Neural progenitor cell (in vitro differentiated cells): Measurements from ENCODE around the gene NPHP4. TPM values are rescaled to one million over a fixed set of nuclear protein-coding genes. Genes with fewer than 3 reads are reported as not detected.

ENCODE experiments used
- DNase-seq: peaks from one replicate; pipeline ENCODE4 v3.0.0-alpha.2; 2016; ENCODE audit warnings: low spot score
- H2AFZ ChIP-seq: fragments of 200-600 bp; sonication (generic); replicated peaks from 2 replicates; pipeline ENCODE4 v1.6.1; 2016; ENCODE audit warnings: antibody characterized with exemption
- H3F3A ChIP-seq: fragments of 200-600 bp; sonication (generic); 2 replicates; pipeline ENCODE4 v1.6.1; 2016; ENCODE audit warnings: antibody characterized with exemption, low read depth
- H3K27ac ChIP-seq: fragments of 200-600 bp; sonication (generic); 2 replicates; pipeline ENCODE4 v1.5.1; 2016; ENCODE audit warnings: mild to moderate bottlenecking
- H3K27me3 ChIP-seq: fragments of 200-600 bp; sonication (generic); 2 replicates; pipeline ENCODE4 v1.6.1; 2016; ENCODE audit warnings: mild to moderate bottlenecking, moderate library complexity
- H3K36me3 ChIP-seq: fragments of 200-600 bp; sonication (generic); 2 replicates; pipeline ENCODE4 v1.5.1; 2016
- H3K4me1 ChIP-seq: fragments of 200-600 bp; sonication (generic); 2 replicates; pipeline ENCODE4 v1.6.1; 2016; ENCODE audit warnings: mixed run types
- H3K4me2 ChIP-seq: fragments of 200-600 bp; sonication (generic); 2 replicates; pipeline ENCODE4 v1.6.1; 2016
- H3K4me3 ChIP-seq: fragments of 200-600 bp; sonication (generic); 2 replicates; pipeline ENCODE4 v1.5.1; 2016
- H3K79me2 ChIP-seq: fragments of 200-600 bp; sonication (generic); 2 replicates; pipeline ENCODE4 v1.6.1; 2016; ENCODE audit warnings: low read depth
- H3K9ac ChIP-seq: fragments of 200-600 bp; sonication (generic); 2 replicates; pipeline ENCODE4 v1.6.1; 2016
- H3K9me3 ChIP-seq: fragments of 200-600 bp; sonication (generic); 2 replicates; pipeline ENCODE4 v1.5.1; 2016; ENCODE audit warnings: low read depth
- H4K20me1 ChIP-seq: fragments of 200-600 bp; sonication (generic); 2 replicates; pipeline ENCODE4 v1.6.1; 2016; ENCODE audit warnings: low read depth
- H3K27ac Mint-ChIP-seq: 3 replicates; pipeline ENCODE4 v1.8.0; 2021; ENCODE audit warnings: mixed read lengths
- H3K27me3 Mint-ChIP-seq: 2 replicates; pipeline ENCODE4 v1.8.0; 2022; ENCODE audit warnings: low read depth, mild to moderate bottlenecking, inconsistent platforms, moderate library complexity, mixed read lengths; ENCODE audit not compliant: insufficient read depth
- H3K36me3 Mint-ChIP-seq: 3 replicates; pipeline ENCODE4 v1.8.0; 2021; ENCODE audit warnings: mixed read lengths
- H3K4me1 Mint-ChIP-seq: 3 replicates; pipeline ENCODE4 v1.8.0; 2021; ENCODE audit warnings: mixed read lengths
- H3K4me3 Mint-ChIP-seq: 3 replicates; pipeline ENCODE4 v1.8.0; 2021; ENCODE audit warnings: mild to moderate bottlenecking, moderate library complexity, mixed read lengths
- H3K9me3 Mint-ChIP-seq: 3 replicates; pipeline ENCODE4 v1.8.0; 2020; ENCODE audit warnings: mixed read lengths
- EZH2 ChIP-seq: fragments of 200-600 bp; sonication (generic); IDR thresholded peaks from 2 replicates; pipeline ENCODE4 v1.6.1; 2017; ENCODE audit warnings: antibody characterized with exemption, mild to moderate bottlenecking, moderate library complexity
- EZH2phosphoT487 ChIP-seq: fragments of 200-600 bp; sonication (generic); IDR thresholded peaks from 2 replicates; pipeline ENCODE4 v1.6.1; 2017; ENCODE audit warnings: antibody characterized with exemption
- total RNA-seq: library from RNA; depleted of rRNA; stranded (reverse); fragments of >200 nt; gene quantifications from 2 replicates; pipeline ENCODE4 v1.2.3, GENCODE V29; 2015; ENCODE audit warnings: low replicate concordance
- TF ChIP-seq, protein P1 (sequence below): fragments of 200-600 bp; sonication (generic); IDR thresholded peaks from 2 replicates; pipeline ENCODE4 v1.5.1; 2017; ENCODE audit warnings: antibody characterized with exemption, mild to moderate bottlenecking

Gene NPHP4
- total RNA-seq, 1 donor from 2014 or later: 8.9 TPM

- TF ChIP-seq EZH2phosphoT487: no peak
- TF ChIP-seq, protein P1, sequence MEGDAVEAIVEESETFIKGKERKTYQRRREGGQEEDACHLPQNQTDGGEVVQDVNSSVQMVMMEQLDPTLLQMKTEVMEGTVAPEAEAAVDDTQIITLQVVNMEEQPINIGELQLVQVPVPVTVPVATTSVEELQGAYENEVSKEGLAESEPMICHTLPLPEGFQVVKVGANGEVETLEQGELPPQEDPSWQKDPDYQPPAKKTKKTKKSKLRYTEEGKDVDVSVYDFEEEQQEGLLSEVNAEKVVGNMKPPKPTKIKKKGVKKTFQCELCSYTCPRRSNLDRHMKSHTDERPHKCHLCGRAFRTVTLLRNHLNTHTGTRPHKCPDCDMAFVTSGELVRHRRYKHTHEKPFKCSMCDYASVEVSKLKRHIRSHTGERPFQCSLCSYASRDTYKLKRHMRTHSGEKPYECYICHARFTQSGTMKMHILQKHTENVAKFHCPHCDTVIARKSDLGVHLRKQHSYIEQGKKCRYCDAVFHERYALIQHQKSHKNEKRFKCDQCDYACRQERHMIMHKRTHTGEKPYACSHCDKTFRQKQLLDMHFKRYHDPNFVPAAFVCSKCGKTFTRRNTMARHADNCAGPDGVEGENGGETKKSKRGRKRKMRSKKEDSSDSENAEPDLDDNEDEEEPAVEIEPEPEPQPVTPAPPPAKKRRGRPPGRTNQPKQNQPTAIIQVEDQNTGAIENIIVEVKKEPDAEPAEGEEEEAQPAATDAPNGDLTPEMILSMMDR: no peak
- TF ChIP-seq EZH2: no peak
- no peaks in the 10 kb centered on the region for H3K27me3 ChIP-seq
- H3K9me3 ChIP-seq: no peaks in the 10 kb centered on the region
- no peak overlapping the region for H3K4me3 Mint-ChIP-seq
- H3K27me3 Mint-ChIP-seq: peaks cover 13% of the 10 kb centered on the region
- H3K36me3 Mint-ChIP-seq: no peaks in the 10 kb centered on the region
- H4K20me1 ChIP-seq: no peaks in the 10 kb centered on the region
- no peaks in the 10 kb centered on the region for H3F3A ChIP-seq
- no peak overlapping the region for H3K27ac Mint-ChIP-seq
- H3K27ac ChIP-seq: no peak overlapping the region
- peaks cover 11% of the 10 kb centered on the region for H3K4me1 Mint-ChIP-seq
- no peak overlapping the region for H3K9ac ChIP-seq
- H3K4me1 ChIP-seq: no peaks in the 10 kb centered on the region
- H3K4me3 ChIP-seq: no peak overlapping the region
- H3K79me2 ChIP-seq: no peaks in the 10 kb centered on the region
- no peak for DNase-seq
- no peaks in the 10 kb centered on the region for H3K9me3 Mint-ChIP-seq
- H2AFZ ChIP-seq: no peak overlapping the region
- H3K4me2 ChIP-seq: no peak overlapping the region
- H3K36me3 ChIP-seq: no peaks in the 10 kb centered on the region
Observed at GRCh38 chr1:6013491-6013890, 21.3 kb upstream of the NPHP4 start.

- H3K4me2 ChIP-seq: no peak overlapping the region
- no peak overlapping the region for H2AFZ ChIP-seq
- no peaks in the 10 kb centered on the region for H3K79me2 ChIP-seq
- H3K9me3 Mint-ChIP-seq: no peaks in the 10 kb centered on the region
- no peaks in the 10 kb centered on the region for H3K36me3 ChIP-seq
- no peaks in the 10 kb centered on the region for H3K27me3 ChIP-seq
- no peak overlapping the region for H3K9ac ChIP-seq
- no peaks in the 10 kb centered on the region for H4K20me1 ChIP-seq
- H3K27ac ChIP-seq: no peak overlapping the region
- no peaks in the 10 kb centered on the region for H3K36me3 Mint-ChIP-seq
- DNase-seq: no peak
- no peaks in the 10 kb centered on the region for H3F3A ChIP-seq
- TF ChIP-seq EZH2phosphoT487: no peak
- TF ChIP-seq, protein P1: no peak
- TF ChIP-seq EZH2: no peak
- no peak overlapping the region for H3K4me3 Mint-ChIP-seq
- H3K4me1 Mint-ChIP-seq: peaks cover 15% of the 10 kb centered on the region
- H3K27ac Mint-ChIP-seq: no peak overlapping the region
- H3K9me3 ChIP-seq: no peaks in the 10 kb centered on the region
- no peak overlapping the region for H3K4me3 ChIP-seq
- H3K4me1 ChIP-seq: no peaks in the 10 kb centered on the region
- peaks cover 13% of the 10 kb centered on the region for H3K27me3 Mint-ChIP-seq
Observed at GRCh38 chr1:6012529-6013318, 20.5 kb upstream of the NPHP4 start.

- no peak overlapping the region for H3K27ac Mint-ChIP-seq
- no peak overlapping the region for H3K27ac ChIP-seq
- H3K9me3 Mint-ChIP-seq: no peaks in the 10 kb centered on the region
- H3K27me3 ChIP-seq: no peaks in the 10 kb centered on the region
- H2AFZ ChIP-seq: no peak overlapping the region
- no peaks in the 10 kb centered on the region for H3K9me3 ChIP-seq
- TF ChIP-seq, protein P1: no peak
- TF ChIP-seq EZH2 (no peak), EZH2phosphoT487 (no peak)
- no peaks in the 10 kb centered on the region for H3K79me2 ChIP-seq
- no peak overlapping the region for H3K4me3 ChIP-seq
- H3K4me3 Mint-ChIP-seq: no peak overlapping the region
- H3K36me3 Mint-ChIP-seq: no peaks in the 10 kb centered on the region
- H4K20me1 ChIP-seq: no peaks in the 10 kb centered on the region
- peaks cover 15% of the 10 kb centered on the region for H3K27me3 Mint-ChIP-seq
- H3K36me3 ChIP-seq: no peaks in the 10 kb centered on the region
- no peak overlapping the region for H3K4me2 ChIP-seq
- peaks cover 6% of the 10 kb centered on the region for H3K4me1 ChIP-seq
- DNase-seq: no peak
- no peaks in the 10 kb centered on the region for H3F3A ChIP-seq
- H3K4me1 Mint-ChIP-seq: peaks cover 20% of the 10 kb centered on the region
- no peak overlapping the region for H3K9ac ChIP-seq
Observed at GRCh38 chr1:6011946-6012258, 19.7 kb upstream of the NPHP4 start.
